ENCODE results near the gene UNC5CL.
"Not testable (repeated sequence)": the region's sequence is repeated elsewhere in the genome, so short reads cannot be mapped to it uniquely, and the experiment has no call there.

UNC5CL gene

DNA sequence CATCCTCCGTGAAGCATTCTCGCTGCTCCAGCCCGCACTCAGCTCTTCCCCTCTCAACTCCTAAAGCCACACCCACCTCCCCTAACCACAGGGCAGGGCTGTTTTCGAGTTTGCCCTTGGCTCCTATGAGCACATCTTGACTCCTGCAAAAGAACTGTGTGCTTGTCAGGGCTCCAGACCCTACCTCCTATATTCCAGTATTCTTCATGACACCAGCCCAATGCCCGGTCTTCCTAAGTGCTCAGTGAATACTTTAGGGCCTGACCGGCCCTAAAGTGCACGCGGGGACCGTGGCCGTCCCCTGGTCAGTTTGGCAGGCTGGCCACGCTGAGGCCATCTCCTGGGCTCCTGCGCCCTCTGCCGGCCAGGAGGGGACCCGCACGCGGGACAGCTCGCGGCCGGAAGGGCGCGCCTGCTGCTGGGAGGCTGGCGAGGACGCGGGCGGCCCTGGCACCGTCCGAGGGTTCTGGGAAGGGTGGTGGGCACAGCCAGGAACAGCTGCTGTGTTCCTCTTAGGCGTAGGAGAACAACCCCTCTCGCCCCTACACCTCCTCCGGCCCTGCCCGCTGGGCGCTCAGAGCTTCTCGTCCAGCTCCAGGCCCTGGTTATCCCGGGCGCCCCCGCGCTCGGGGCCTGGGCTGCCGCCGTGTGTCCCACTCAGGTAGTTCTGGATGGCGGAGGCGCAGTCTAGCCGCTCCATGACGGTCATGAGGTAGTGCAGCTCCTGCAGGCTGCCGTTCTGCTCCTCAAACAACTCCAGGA is 11.0 kb downstream of the UNC5CL start:
- TF ChIP-seq, protein P1, sequence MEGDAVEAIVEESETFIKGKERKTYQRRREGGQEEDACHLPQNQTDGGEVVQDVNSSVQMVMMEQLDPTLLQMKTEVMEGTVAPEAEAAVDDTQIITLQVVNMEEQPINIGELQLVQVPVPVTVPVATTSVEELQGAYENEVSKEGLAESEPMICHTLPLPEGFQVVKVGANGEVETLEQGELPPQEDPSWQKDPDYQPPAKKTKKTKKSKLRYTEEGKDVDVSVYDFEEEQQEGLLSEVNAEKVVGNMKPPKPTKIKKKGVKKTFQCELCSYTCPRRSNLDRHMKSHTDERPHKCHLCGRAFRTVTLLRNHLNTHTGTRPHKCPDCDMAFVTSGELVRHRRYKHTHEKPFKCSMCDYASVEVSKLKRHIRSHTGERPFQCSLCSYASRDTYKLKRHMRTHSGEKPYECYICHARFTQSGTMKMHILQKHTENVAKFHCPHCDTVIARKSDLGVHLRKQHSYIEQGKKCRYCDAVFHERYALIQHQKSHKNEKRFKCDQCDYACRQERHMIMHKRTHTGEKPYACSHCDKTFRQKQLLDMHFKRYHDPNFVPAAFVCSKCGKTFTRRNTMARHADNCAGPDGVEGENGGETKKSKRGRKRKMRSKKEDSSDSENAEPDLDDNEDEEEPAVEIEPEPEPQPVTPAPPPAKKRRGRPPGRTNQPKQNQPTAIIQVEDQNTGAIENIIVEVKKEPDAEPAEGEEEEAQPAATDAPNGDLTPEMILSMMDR (IDR thresholded peaks at IDR 0.05; ENCODE audit: low read depth, low read length) = peak; percentile 90
- H3K4me3 ChIP-seq (ENCODE audit: low read depth, low read length) = peak overlapping the region; percentile 36

DNA sequence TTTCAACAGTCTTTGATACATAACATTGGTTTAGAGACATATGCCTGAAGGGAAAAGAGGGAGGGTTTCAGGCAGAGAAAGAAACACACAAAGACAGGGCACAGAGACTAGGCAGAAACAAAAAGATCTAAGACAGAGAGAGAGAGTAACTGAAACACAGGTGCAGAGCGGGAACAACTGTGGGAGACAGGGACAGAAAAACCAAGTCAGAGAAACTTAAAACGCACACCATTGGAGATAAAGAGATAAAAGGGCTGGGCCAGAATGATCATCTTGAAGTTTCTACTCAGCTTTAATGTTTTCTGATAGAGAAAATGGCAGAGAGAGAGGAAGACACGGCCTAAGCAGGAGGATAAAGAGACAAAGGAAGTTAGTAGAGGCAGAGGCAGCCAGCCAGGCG is 11.8 kb downstream of the UNC5CL start:
- peak overlapping the region; percentile 36 for H3K4me3 ChIP-seq (ENCODE audit: low read depth, low read length)
- TF ChIP-seq, protein P1 (IDR thresholded peaks at IDR 0.05; ENCODE audit: low read depth, low read length) = no peak

DNA sequence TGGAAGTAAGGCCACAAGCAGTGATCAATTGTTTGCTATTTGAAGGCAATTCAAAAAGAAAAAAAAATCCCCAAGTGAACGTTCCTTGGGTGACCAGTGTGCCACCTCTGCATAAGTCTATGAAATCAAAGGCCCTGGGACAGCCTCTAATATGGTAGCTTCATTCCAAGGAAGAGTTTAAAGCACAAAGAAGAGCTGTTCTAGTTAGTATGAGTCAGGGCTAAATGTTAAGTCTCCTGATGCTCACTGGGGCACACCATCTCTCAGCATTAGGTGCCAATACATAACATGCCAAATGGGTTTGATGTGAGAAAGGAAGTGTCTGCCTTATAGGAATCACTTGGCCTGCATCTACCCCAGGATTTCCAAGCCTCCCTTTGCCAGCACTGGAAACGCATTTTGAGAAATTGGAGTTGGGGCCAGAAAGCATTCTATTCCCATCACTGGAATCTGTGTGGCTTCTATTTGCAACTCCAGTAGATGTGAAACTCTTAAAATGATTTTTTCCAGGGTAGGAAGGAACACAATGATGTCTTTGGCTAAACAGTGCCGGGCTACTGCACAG is 13.0 kb downstream of the UNC5CL start:
- H3K4me3 ChIP-seq (ENCODE audit: low read depth, low read length) = no peak overlapping the region
- TF ChIP-seq, protein P1 (IDR thresholded peaks at IDR 0.05; ENCODE audit: low read depth, low read length) = no peak

DNA sequence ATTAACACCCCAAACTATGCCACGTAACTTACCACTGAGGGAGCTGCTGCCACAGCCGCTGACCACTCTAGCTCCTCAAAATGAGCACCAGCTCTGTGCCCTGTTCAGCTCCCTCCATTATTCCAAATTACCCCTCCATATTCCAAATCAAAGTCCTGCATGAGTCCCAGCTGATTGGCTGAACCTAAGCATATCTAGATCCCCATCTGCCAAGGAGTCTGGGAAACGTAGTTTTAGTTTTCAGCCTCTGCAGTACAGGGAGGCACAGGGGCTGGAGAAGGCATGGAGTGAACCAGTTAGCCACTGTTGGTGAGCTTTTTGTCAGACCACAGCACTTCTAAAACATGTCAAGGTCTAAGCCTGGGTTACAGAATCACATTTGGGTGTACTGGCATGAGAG is 15.9 kb downstream of the UNC5CL start:
- TF ChIP-seq, protein P1 (IDR thresholded peaks at IDR 0.05; ENCODE audit: low read depth, low read length) = no peak
- H3K4me3 ChIP-seq (ENCODE audit: low read depth, low read length) = no peak overlapping the region

DNA sequence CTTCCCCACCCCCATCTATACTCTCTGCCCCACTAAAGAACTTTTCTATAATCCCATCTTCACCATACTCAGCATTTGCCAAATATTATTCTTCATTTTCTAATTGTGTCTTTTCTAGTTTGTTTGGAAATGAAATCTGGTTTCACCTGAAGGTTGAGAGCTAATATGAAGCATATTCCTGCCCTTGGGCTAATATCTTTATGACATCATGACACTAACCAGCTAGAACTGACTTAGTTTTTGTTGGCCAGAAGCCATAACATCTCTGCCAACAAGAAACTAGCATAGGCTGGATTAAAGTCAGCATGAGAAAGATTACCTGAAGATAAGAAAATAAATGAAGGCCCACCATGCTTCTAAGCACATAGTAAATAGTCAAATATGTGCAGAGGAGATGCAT is 16.7 kb downstream of the UNC5CL start:
- TF ChIP-seq, protein P1 (IDR thresholded peaks at IDR 0.05; ENCODE audit: low read depth, low read length) = no peak
- H3K4me3 ChIP-seq (ENCODE audit: low read depth, low read length) = no peak overlapping the region

DNA sequence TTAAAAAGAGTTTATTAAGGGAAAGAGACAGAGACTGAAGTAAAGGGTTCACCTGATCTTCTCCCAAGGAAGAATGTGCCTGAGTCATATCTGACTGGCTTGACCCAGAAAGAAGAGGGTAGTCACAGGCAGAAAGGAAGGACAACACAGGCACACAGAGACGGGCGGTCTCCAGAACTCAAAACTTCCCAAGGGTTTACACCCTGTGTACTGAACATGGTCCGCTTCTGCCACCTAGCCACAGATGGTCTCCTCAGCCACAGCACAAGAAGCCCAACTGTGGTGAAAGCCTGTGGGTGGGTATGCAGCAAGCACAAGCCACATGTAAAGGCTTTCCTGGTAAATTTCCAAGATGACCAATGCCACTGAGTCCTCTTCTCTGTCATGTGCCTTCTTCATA is 17.2 kb downstream of the UNC5CL start:
- TF ChIP-seq, protein P1 (IDR thresholded peaks at IDR 0.05; ENCODE audit: low read depth, low read length) = 0 out of 2 replicates have a peak, but pooled peaks have one; percentile 6
- no peak overlapping the region for H3K4me3 ChIP-seq (ENCODE audit: low read depth, low read length)

DNA sequence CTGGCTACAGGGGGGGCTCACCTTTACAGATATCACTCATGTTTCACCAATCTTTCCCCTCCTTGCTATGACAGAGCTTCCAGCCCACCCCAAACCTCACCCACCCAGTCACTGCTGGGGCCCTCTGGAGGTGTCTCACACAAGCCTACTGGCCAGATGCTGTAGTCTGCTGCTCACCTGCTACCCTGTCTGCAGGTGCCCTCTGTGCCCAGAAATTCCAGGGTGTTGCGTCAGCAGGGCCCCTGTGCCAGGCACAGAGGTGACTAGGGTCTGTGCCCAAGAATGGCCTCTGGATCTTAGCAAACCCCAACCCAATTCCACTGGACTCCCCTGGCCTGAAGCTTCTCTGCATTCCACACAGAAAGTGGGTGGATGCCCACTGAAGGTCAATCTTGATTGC is 21.4 kb downstream of the UNC5CL start:
- TF ChIP-seq, protein P1 (IDR thresholded peaks at IDR 0.05; ENCODE audit: low read depth, low read length) = no peak
- no peak overlapping the region for H3K4me3 ChIP-seq (ENCODE audit: low read depth, low read length)

DNA sequence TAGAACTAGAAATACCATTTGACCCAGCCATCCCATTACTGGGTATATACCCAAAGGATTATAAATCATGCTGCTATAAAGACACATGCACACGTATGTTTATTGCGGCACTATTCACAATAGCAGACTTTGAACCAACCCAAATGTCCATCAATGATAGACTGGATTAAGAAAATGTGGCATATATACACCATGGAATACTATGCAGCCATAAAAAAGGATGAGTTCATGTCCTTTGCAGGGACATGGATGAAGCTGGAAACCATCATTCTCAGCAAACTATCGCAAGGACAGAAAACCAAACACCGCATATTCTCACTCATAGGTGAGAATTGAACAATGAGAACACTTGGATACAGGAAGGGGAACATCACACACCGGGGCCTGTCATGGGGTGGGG is 23.2 kb downstream of the UNC5CL start:
- H3K4me3 ChIP-seq (ENCODE audit: low read depth, low read length) = not testable (repeated sequence)

Data from WI38 (cell line).